NCI-H526 treated with DMSO at 0.1 percent for 48 hours (cell line): ENCODE results near the gene ZNF268.

Experiments
- DNase-seq: peaks from one replicate; lab custom pipeline; 2025; lab: John Stamatoyannopoulos, UW

The ZNF268 gene

GRCh38 chr12:133181238-133181959, at the start of gene ZNF268:
TSS of gene ZNF268 (plus strand) at chr12:133181495. CDS start at chr12:133181998, 503 bp downstream.
- DNase-seq, result peak; percentile 81

DNA sequence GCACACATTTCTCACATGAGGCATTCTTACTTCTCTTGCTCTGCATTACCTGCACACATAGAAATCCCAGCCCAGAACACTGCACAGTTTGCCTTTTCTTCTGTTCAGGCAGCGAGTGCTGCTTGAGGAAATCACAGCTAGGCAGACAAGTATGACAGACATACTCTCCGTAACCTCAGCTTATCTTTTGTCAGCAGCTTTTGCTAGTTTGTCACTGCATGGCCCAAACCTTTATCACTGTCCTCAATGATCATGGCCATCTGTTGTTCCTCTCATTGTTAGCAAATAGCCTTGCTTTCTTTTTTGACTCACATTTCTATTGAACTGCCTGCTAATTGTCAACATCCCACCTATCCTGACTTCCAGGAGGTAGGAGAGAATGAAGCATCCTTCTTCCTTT, 45.5 kb upstream of the ZNF268 start:
- no peak for DNase-seq

- no peak for DNase-seq
Measured at GRCh38 chr12:133145981-133146380, 35.3 kb upstream of the ZNF268 start.

- DNase-seq, result no peak
Measured at GRCh38 chr12:133156125-133156690, 25.1 kb upstream of the ZNF268 start.

DNA sequence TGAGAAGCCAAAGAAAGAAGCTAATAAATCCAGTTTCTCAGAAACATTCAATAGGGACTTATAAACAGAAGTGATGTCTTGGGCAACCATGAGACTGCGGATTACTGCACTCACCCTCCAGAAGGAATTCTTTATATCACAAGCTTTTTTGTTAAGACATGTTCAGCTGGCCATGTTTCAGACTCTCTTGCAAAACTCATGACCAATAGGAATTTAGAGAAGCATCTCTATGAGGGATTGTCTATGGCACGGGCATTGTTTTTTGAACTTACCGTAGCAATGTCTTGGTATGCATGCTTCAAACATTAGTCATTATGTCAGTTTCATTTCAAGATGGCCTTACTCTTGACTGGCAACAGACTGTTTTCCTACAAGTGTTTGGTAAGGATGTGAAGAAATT, 15.5 kb upstream of the ZNF268 start:
- no peak for DNase-seq

DNA sequence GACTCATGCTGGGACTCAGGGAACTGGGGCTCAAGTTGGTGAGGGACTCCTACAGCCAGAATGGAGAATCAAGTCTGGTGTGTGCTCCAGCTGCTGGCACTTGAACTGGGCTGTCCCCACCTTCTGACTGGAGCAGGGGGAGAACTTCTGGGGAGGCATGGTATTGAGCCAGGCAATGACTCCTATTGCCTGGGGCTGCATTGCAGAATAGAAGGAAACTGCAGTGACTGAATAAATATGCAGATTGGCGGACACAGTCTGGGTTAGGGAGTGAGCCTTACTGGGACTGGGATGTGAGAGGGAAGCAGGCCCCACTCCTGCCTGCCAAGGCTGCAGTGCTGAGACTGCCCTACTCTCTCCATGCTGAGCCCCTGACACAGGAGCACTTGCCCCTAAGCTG, 8.8 kb upstream of the ZNF268 start:
- DNase-seq, result no peak

DNA sequence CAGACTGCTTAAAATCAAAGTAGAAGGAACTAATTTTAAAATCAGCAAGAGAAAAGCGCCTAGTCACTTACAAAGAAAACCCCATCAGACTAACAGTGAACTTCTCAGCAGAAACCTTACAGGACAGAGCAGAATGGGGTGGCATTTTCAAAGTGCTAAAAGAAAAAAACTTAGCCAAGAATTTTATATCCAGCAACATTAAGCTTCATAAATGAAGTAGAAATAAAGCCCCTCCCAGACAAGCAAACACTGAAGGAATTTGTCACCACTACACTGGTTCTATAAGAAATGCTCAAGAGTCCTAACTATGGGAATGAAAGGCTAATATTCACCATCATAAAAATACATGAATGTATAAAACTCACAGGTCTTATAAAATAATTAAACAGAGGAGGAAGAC, 6.4 kb upstream of the ZNF268 start:
- no peak for DNase-seq

DNA sequence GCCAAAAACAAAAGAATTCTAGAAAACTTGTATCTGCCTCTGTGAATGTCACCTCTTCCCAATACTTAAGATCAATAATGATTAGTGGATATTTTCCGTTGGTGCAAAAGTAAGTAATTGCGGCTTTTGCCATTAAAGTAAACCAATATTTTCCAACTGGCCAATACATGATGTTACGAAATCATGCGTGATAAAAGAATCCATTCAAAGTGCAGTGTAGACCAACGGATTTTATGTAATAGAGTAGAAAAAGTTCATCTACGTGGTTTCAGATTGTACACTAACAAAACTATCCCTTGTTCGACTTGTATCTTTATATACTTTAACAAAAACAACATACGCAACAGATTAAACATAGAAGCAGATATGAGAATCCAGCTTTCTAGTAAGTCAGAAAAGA, 626 bp upstream of the ZNF268 start:
- no peak for DNase-seq

DNA sequence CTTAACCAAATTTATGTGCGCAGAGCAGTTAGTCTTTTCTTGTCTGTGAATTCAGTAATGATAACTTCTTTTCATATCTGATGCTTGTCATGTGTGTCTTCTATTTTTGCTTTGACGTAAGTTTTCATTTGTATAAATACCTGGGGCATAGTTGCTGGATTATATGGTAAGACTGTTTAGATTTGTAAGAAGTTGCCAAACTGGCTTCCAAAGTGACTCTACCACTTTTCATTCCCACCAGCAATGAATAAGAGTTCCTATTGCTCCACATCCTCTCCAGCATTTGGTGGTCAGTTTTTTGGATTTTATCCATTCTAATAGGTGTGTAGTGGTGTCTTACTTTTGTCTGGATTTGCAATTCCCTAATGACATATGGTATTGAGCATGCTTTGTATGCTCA, 8.9 kb downstream of the ZNF268 start:
- no peak for DNase-seq

GRCh38 chr12:133192847-133193246, 11.6 kb downstream of the ZNF268 start:
- no peak for DNase-seq

- no peak for DNase-seq
Measured at GRCh38 chr12:133201888-133202287, 20.6 kb downstream of the ZNF268 start.

DNA sequence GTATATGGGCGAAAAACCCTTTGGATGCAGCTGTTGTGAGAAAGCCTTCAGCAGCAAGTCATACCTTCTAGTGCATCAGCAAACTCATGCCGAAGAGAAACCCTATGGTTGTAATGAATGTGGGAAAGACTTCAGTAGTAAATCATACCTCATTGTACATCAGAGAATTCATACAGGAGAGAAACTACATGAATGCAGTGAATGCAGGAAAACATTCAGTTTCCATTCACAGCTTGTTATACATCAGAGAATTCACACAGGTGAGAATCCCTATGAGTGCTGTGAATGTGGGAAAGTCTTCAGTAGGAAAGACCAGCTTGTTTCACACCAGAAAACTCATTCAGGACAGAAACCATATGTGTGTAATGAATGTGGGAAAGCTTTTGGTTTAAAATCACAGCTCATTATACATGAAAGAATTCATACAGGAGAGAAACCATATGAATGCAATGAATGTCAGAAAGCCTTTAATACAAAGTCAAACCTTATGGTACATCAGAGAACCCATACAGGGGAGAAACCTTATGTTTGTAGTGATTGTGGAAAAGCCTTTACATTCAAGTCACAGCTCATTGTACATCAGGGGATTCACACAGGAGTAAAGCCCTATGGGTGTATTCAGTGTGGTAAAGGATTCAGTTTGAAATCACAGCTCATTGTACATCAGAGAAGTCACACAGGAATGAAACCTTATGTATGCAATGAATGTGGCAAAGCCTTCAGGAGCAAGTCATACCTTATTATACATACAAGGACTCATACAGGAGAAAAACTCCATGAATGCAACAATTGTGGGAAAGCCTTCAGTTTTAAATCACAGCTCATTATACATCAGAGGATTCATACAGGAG, 21.4 kb downstream of the ZNF268 start:
- no peak for DNase-seq

- no peak for DNase-seq
Measured at GRCh38 chr12:133203344-133204263, 22.3 kb downstream of the ZNF268 start.

- no peak for DNase-seq
Measured at GRCh38 chr12:133204264-133204603, 22.9 kb downstream of the ZNF268 start.

GRCh38 chr12:133206390-133206789, 25.1 kb downstream of the ZNF268 start:
- no peak for DNase-seq

DNA sequence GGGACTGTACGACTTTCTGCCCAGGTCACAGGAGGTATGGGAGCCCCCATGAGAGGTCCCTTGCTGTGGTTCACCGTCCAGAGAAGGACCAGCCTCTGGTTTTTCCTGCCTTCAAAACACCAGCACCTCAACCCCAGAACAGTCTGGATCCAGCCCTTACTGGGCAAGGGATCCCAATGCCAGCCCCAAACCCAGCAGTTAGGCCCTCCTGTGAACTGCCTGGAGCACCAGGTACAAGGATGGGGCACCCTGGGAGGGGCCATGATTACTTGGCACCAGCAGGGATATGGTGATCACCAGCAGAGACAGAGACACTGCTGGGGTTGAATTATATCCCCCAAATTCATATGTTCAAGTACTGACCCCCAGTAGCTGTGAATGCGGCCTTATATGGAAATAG, 34.4 kb downstream of the ZNF268 start:
- DNase-seq, result no peak

DNA sequence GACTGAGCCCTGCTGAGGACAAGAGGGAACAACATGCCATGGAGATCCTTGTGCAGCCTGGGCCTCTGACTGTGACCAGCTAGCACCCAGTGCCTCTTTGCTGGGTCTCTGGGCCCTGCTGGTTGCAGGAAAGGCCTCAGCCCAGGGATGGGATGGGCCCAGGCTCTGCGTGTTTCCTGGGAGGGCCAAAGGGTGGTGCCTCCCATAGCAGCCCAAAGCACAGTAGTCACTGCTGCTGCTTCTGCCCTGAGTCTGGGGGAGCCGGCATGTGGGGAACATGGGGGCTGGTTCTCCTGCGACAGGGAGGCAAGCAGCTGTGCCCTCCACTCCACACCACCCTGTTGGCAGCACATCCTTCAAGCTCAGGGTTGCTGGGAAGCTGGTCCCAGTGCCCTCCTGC, 35.9 kb downstream of the ZNF268 start:
- DNase-seq, result no peak

- no peak for DNase-seq
Measured at GRCh38 chr12:133220521-133220920, 39.2 kb downstream of the ZNF268 start.

GRCh38 chr12:133221241-133221640, 39.9 kb downstream of the ZNF268 start:
- no peak for DNase-seq

- DNase-seq, result no peak
Measured at GRCh38 chr12:133222211-133222610, 40.9 kb downstream of the ZNF268 start.

- DNase-seq, result no peak
Measured at GRCh38 chr12:133225527-133225926, 44.2 kb downstream of the ZNF268 start.

DNA sequence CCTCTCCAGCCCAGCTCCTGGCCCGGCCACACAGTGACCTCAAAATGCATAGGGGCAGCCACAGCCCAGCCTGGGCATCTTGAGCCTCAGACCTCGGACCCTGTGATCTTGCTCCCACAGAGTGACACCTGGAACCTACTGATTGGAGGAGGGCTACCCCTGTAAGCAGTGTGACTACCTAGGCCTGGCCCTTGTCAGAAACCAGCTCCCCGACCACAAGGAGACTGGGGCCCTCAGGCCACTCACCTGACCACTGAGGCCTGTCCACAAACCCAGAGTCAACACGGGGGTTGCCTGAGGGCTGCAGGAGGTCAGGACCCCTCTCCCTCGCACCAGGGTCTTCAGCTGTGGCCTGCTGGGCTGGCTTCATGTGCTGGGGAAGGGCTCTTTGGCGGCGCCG, 45.4 kb downstream of the ZNF268 start:
- DNase-seq, result no peak
